Right ventricle myocardium superior (tissue), 1 donor: Measurements from ENCODE around the gene VPS37B. TPM values are rescaled to one million over a fixed set of nuclear protein-coding genes. Genes with fewer than 3 reads are reported as not detected.
"Not testable (repeated sequence)": the region's sequence is repeated elsewhere in the genome, so short reads cannot be mapped to it uniquely, and the experiment has no call there.

Experiments used
- ATAC-seq: fragments of 200-7000 bp; cut with Tn5 transposase; one replicate; pipeline ENCODE4 v1.9.1; 2020; ENCODE audit warnings: mild to moderate bottlenecking; ENCODE audit not compliant: poor library complexity
- DNase-seq: peaks from one replicate; pipeline ENCODE4 v3.0.0-alpha.2; 2020
- intact Hi-C: fragments of 100-400 bp; cut with DNase I; formaldehyde crosslinking; loops from one replicate; pipeline ENCODE4 v1.11.2; 2022
- total RNA-seq: library from RNA; stranded (reverse); fragmentation: NEBNext Ultra II Directional; extraction: Animal tissue kit (Norgen Biotek cat#: 25700); gene quantifications from one replicate; pipeline ENCODE4 v1.2.1, GENCODE V29; 2021
- donor health status: DM: no; HTN: yes; CAD: no; lungs with severe emphysema.

VPS37B gene
- total RNA-seq, 1 donor from 2014 or later, result 23.9 TPM

DNA sequence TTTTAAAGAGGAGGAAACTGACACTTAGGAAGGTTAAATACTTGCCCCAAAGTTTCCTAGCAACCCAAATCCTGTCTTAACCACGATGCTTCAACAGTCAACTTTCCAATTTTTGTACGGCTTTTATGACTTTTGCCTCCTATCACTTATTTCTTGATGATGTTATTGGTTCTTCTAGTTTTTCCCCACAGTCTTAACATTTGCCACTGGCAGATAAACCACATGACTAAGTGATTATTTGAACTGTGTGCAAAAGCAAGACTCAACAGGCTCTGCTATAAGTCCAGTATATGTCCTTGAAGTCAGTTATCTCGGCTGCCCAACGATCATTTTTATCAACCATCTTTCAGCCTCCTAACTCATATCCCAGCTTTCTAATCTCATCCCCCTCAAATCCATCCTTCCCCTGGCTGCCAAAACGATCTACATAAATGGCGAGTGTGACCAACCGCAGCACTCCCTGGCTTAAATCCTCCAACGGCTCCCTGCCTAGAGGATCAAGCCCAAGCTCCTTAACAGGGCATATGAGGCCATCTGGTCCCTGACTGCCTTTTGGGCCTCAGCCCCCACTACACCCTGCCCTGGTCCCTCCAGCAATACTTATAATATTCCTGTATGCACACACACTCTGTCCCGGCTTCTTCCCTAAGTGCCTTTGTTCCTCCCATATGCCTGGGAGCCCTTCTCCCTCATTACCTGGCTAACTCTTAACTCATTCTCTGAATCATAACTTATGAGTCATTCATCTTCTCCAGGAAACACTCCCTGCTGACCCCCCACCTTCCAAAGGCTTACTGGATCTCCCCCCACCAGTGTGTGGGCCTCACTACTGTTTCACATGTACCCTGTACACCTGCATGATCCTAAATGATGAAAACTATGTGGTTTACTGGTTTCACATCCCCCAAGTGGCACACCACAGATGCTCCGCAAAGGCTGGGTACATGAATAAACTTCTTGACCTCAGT is 8.8 kb downstream of the VPS37B start:
- ATAC-seq, result no peak

DNA sequence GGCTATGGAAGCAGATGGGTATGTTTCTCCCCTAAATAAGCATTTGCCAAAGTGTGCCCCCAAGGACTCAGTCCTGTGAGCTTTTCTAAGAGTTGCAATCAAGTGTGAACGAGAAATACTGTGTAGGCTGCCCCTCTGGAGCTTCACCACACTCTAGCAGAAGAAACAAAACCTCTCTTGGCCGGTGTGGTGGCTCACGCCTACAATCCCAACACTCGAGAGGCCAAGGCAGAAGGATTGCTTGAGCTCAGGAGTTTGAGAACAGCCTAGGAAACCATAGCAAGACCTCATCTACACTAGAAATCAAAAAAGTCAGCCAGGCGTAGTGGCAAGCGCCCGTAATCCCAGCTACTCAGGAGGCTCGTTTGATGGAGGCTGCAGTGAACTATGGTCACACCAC is 9.8 kb downstream of the VPS37B start:
- ATAC-seq, result no peak
- intact Hi-C loops, result no loop called here

More for the DNA sequence above, 8.8 kb downstream of the VPS37B start:
- DNase-seq, result no peak
- intact Hi-C loops, result no loop called here

DNA sequence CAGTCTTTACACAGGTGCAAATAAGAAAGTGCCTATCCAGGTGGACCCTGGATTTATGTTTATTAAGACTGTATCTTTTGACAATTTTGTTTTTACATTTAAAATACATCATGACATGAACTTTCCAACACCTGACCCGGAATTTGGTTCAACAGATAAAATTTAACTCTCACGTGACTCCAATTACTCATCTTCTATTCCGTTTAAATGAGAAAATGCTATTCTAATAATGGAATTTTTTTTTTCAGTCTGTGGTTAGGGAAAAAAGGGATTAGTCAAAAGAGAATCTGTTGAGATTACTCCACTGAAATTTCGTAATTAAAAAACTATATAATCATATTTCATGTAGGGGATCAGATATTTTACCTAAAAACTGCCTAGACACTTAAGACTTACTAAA is 11.1 kb downstream of the VPS37B start:
- DNase-seq (no peak), ATAC-seq (no peak)
- intact Hi-C loops, result no loop called here

More for the DNA sequence above, 9.8 kb downstream of the VPS37B start:
- no peak for DNase-seq

DNA sequence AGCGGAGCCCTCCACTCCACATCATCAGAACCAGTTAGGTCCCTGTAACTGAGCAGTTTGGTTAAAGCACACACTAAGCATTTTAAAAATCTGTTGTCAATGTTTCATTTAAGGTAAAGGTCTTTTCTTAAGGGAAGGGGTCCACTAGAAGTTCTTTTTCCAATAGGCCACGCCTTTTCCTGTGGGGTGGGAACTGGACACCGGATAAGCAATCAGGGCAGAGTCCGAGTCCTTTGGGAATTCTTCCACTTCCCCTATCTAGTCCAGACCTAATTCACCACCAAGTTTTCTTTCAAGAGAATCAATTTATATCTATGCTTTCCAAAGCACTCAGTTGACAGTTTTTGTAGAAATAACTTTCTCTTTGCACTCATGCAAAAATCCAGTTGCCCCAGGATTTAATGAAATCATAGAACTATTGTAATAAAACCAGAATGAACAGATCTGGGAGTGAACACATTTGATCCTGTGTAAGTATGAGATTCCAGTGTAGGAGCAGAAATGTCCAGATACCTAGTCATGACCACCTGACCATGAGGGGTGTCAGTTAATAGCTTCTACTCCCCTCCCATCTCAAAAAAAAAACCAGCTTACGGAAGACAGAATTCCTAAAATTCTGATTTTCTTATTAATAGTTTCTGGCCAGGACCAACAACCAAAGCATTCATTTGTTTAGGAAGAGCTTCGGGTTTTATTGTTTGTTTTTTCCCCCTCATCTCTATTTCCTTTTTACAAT is 11.7 kb downstream of the VPS37B start:
- DNase-seq, result no peak
- intact Hi-C loops, result no loop called here
- ATAC-seq, result no peak

DNA sequence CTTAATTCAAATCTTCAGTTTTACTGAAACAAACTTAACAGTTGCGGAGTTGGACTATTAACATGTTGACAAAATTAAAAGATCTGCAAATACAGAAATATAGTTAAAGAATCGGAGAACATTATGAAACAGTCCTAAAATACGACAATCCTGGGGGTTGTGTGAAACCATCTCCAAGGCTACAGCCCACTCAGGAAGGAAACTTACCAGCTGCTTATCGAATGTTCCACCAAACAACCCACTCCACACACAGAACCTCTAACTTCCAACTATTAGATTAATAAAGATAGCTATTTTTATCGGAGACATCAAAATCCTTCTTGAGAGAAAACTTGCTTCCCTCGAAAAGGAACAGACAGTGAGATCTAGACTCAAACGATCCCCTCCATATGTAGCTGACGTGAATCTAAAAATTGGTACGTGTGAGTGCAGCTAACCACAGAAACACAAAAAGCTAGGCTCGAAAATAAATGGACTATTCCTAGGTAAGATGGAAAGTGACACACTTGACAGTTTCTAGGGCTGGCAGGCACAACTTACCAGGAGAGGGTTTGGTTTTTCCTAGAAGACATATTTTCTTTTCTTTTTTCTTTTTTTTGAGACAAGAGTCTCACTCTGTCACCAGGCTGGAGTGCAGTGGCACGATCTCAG is 12.9 kb downstream of the VPS37B start:
- intact Hi-C loops, result no loop called here
- no peak for ATAC-seq
- no peak for DNase-seq

DNA sequence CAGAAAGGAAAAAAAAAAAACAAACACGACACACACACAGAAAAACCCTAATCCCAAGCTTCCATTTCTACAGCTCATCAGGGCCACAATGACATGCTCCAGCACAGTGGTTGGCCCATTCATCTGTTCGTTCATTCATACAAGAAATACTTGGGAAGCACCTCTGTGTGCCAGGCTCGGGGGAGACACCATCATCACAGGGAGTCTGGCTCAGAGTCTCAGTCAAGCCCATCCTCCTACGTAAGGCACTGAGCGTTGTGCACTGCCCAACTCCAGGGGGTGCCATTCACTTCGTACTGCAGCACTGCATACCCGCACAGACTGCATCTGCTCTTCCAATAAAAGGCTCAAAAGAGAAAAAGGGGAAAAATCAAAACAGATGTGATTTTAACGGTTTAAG is 15.3 kb downstream of the VPS37B start:
- ATAC-seq (peak; percentile 51), DNase-seq (peak; percentile 50)
- intact Hi-C loops, result no loop called here

DNA sequence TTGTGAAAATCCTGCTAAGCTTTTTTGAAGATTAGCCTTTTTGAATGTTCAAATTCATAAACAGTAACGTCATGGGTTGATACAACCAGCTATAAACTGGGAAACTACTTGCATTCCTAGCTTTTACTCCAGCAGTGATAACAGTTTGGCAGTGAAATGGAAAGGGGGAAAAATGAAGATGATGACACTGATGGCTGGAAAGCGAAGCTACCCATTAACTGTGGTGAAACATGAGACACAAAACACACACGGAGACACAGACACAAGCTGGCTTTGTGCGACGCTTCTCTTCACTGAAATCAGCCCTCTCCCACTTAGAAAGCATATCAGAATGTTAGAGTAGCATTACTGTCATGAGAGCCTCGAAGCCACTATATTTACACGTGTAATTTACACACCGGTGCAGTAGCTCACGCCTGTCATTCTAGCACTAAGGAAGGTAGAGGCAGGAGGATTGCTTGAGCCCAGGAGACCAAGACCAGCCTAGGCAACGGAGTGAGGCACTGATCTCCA is 15.7 kb downstream of the VPS37B start:
- intact Hi-C loops, result no loop called here
- no peak for DNase-seq
- peak; percentile 7 for ATAC-seq

DNA sequence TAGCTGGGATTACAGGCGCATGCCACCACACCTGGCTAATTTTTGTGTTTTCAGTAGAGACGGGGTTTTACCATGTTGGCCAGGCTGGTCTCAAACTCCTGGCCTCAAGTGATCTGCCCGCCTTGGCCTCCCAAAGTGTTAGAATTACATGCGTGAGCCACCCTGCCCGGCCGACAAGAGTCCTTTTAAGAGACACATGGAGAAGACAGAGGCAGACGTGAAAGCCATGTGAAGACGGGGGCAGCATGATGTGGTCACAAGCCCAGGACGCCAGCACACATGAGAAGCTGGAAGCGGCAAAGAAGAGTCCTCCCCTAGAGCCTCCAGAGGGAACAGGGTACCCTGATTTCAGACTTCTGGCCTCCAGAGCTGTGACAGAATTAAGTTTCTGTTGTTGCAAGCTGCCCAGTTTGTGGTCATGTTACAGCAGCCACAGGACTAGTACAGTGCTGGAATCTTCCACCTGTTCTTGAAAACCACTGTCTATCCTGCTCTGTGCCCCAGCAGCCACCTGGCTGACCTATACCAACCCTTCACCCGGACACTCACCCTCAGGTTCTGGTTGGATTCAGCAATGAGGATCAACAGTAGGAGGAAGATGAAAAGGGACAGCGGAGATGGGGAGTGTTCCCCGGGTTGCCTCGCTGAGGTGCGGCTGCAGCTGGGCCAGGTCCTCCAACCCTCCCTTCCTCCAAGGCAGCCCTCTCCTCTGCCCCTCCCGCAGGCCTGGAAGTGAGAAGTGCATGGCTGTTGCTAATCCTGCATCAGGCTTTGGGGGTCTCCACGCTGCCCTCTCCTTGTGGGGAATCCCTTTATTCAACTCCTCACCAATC is 16.9 kb downstream of the VPS37B start:
- DNase-seq (peak; percentile 35), ATAC-seq (no peak)
- intact Hi-C loops, result no loop called here

DNA sequence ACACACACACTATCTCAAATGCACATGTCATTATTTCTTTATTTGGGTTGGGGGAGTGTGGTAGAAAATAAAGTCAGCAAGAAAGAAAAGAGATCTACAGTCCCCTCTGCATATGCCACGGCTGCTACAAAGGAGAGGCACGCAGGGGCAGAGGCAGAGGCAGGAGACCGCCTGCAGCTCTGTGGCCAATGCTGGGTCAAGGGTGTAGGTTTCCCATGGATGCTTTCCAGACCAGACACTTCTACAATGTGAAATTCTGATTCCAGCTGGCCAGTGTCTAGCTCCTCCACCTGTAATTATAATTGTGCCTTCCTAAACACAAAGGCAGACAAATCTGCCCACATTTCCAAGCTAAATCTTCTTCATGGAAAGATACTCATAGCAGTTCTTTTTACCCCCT is 19.2 kb downstream of the VPS37B start:
- DNase-seq (peak; percentile 39), ATAC-seq (peak; percentile 43)
- intact Hi-C loops, result no loop called here

DNA sequence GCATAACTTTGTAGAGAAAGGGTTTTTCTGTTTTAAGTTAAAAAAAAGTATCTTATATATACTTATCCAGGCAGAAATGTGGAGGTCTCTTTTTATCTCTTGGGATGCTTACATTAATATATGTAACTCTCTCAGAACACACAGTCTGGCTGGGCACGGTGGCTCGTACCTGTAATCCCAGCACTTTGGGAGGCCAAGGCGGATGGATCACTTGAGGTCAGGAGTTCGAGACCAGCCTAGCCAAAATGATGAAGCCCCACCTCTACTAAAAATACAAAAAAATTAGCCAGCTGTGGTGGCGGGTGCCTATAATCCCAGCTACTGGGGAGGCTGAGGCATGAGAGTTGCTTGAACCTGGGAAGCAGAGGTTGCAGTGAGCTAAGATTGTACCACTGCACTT is 19.6 kb downstream of the VPS37B start:
- intact Hi-C loops, DNase-seq, ATAC-seq: not testable (repeated sequence)

DNA sequence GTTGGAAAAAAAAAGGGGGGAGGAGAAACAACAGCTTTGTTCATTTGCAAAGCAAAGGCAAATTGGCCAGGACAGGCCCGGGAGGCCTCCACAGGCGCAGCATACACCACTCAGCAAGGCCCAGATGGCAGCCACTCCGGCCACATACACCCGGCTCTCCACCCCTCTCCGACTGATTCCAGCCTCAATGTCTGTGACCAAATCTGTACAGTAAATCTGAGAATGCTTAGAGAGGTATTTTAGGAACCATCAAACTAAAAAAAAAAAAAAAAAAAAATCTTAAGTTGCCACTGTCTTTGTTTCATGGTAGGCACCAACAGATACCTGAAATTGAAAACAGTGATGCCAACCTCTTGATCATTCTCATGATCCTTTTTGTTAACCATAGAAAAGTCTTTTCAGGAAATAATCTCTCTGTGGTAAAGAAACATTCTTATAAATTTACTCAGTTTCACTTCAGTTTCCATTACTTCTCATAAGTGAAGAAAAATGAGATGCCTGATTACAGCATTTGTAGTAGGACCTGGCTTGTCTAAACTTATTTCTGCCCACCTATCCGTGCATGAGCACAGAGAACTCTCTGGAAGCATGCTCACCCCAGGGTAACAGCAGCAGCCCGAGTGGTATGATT is 20.2 kb downstream of the VPS37B start:
- intact Hi-C loops, result no loop called here

DNA sequence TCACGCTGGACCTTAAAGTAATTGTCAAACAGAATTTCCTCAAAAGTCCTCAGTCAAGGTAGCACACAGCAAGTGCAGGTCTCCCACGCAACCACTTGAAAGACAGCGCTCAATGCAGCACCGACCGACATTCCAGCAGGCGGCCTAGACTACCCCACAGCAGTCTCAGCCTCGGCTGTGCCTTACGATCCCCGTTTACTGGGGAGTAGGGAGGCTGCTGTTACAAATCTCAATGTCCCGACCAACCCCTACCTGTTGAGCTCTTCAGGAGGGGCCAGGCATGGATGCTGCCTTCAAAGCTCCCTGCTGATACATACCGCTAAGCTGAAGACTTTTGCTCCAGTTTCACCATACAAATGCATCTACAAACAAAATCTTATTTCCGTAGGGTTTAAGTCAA is 21.8 kb downstream of the VPS37B start:
- no peak for DNase-seq
- intact Hi-C loops, result no loop called here
- no peak for ATAC-seq

More for the DNA sequence above, 20.2 kb downstream of the VPS37B start:
- DNase-seq, result no peak
- no peak for ATAC-seq

DNA sequence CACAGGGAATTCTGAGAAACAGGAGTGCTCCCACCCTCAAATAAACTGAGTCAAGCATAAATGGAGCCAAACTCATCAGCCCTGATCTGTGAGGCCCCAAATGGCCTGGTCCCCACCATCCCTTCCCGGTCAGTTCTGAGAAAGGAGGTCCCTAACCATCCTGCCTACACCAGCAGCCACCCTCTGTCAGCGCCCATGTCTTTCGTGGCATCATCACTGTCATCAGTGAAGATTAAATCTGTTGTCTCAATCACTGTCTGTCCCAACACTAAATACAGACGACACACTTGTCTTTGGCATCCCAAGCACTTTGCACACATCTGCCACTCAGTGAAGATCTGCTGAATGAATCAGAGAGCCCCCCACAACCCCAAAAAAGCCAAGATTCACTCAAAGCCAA is 22.4 kb downstream of the VPS37B start:
- intact Hi-C loops, result no loop called here
- no peak for ATAC-seq
- no peak for DNase-seq

DNA sequence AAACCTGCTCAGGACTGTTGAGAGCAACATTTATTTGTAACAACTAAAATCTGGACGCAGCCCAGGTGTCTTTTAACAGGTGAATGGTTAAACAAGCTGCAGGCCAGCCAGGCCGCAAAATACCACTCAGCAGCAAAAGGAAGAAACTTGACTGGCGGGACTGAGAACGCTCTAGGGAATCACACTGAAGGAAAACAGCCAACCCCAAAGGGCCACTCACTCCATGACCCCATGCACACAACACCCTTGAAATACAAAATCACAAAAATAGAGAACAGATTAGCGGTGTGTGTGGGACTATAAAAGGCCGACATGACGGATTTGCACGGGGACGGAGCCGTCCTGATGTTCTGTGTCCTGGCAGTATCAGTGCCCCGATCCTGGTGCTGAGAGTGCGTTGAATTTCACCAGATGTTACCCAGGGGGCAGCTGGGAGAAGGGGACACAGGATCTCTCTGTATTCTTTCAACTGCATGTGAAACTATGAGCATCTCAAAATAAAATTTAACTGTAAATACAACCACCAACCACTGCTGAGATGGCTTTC is 23.0 kb downstream of the VPS37B start:
- intact Hi-C loops, result no loop called here
- DNase-seq (no peak), ATAC-seq (no peak)

DNA sequence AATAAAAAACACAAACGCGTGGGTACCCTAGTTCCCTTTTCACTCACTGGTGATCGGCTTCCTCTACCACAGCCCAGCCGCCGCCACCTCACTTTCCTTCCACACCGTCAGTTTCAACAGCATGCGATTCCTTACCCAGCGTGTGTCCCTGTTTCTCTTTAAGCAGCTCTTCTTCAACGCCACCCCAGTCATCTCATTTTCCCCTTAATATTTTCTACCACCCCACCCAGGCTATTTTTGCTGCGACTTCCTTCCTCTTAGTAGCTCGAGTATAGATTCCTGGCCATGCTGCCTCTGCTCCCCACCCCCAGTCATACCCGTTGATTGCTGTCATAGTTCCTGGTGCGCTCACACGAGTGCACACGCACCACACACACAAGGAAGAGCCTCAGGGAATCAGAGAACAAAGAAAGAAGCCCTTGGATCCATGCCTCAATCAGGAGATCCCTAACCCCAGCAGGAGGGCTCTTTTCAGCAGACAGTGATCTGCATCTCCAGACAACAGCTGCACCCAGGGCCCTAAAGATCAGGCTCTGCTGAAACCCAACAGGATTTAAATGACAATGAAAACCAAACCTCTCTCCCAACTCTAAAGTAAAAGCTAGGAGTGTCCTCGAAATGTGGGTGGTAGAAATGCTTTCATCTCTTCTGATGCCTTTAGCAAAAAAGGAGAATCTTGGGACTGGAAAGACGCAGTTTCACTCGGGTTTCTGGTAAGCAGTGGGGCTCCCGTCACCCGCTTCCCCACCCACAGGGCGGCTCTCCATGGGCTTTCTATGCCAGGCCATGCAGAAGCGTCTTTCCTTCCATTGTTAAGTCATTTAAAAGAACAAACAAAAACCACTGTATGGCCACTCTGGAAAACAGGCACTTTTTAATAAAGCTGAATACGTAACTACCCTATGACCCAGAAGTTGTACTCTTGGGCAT is 23.8 kb downstream of the VPS37B start:
- DNase-seq (peak; percentile 71), ATAC-seq (peak; percentile 44)
- intact Hi-C loops, result no loop called here

DNA sequence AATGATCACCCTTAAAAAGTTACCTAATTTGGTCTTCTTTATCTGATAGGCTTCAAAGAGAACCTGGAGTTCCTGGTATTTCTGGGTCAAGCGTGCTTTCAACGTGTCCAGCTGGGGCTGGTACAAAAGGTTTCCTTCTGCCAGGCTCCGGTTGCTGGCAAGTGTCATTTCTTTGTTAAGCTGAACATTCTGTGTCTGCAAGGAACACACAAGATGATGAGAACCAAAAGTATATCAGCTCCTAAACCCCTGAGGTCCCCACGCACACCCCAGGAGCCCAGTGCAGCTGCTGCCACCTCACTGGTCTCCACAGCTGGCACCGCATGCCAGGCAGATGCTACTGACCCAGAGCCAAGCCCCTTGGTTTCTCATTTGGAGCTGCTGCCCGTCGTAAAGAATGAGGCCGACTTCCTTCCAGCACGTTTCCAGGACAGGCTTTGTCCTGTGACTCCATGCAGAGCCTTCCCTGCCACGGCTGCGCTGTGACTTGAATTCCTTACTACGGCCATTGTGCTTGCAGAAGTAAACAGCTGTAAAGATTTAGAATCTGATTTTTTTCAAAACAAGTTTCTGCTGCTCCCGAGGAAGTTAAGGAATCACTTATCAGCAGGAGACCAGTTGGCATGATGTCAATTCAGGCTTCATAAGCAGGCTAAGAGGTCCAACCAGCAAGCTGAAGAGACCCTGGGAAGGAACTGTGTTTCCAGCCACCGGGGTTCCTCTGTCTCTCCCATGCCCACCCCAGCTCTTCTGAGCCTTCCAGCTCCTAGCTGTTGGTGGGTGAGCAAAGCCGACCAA is 24.9 kb downstream of the VPS37B start:
- DNase-seq (peak; percentile 63), ATAC-seq (no peak)
- intact Hi-C loops, result no loop called here
